IMR-90 (cell line): ENCODE measurements around the gene UBA1. TPM values are rescaled to one million over a fixed set of nuclear protein-coding genes. Genes with fewer than 3 reads are reported as not detected.

ENCODE experiments used
- ATAC-seq: fragments of 200-7000 bp; cut with Tn5 transposase; 2 replicates; pipeline ENCODE4 v1.9.1; 2020; ENCODE audit warnings: low read depth, mild to moderate bottlenecking, moderate library complexity
- BruUV-seq: library from RNA; stranded (reverse); fragments of 400-500 nt; replicated peaks from 2 replicates; lab custom pipeline; 2021; lab: Mats Ljungman, UMichigan
- CTCF ChIA-PET: fragments of 300-600 bp; formaldehyde crosslinking; extraction: SDS; loops from one replicate; lab custom pipeline; 2021; ENCODE audit warnings: antibody characterized with exemption; lab: Yijun Ruan, JAX
- POLR2A ChIA-PET: fragments of 300-600 bp; sonication (Branson Sonifier 250); formaldehyde crosslinking; loops from one replicate; lab custom pipeline; 2022; ENCODE audit warnings: antibody characterized with exemption; ENCODE audit not compliant: unreplicated experiment; lab: Charles Lee
- DNase-seq: peaks from one replicate; pipeline ENCODE4 v3.0.0; 2013
- H2AFZ ChIP-seq: replicated peaks from 2 replicates; pipeline ENCODE3; 2013; ENCODE audit warnings: low read length, mild to moderate bottlenecking; ENCODE audit not compliant: poor library complexity
- H2AK5ac ChIP-seq: 2 replicates; pipeline ENCODE4 v1.6.1; 2013; ENCODE audit warnings: low read depth, low read length, inconsistent platforms
- H2AK9ac ChIP-seq: replicated peaks from 2 replicates; pipeline ENCODE3; 2013; ENCODE audit warnings: mild to moderate bottlenecking, low read depth, low read length, moderate library complexity; ENCODE audit not compliant: poor library complexity
- H2BK120ac ChIP-seq: 2 replicates; pipeline ENCODE4 v1.6.1; 2013; ENCODE audit warnings: low read depth, low read length, inconsistent platforms
- H2BK15ac ChIP-seq: 3 replicates; pipeline ENCODE4 v1.6.1; 2013; ENCODE audit warnings: low read depth, low read length, inconsistent platforms
- H2BK20ac ChIP-seq: 2 replicates; pipeline ENCODE4 v1.6.1; 2013; ENCODE audit warnings: low read depth, mild to moderate bottlenecking, inconsistent platforms, low read length, moderate library complexity
- H2BK5ac ChIP-seq: 2 replicates; pipeline ENCODE4 v1.6.1; 2013; ENCODE audit warnings: mild to moderate bottlenecking, low read depth, low read length, inconsistent platforms; ENCODE audit not compliant: poor library complexity, severe bottlenecking
- H3K14ac ChIP-seq: replicated peaks from 2 replicates; pipeline ENCODE4 v1.6.1; 2013; ENCODE audit warnings: low read depth, low read length, inconsistent platforms
- H3K18ac ChIP-seq: 2 replicates; pipeline ENCODE4 v1.6.1; 2013; ENCODE audit warnings: low read depth, low read length, control low read depth
- H3K23ac ChIP-seq: 2 replicates; pipeline ENCODE4 v1.6.1; 2013; ENCODE audit warnings: low read depth, low read length, inconsistent platforms
- H3K27ac ChIP-seq: 2 replicates; pipeline ENCODE4 v1.5.1; 2013; ENCODE audit warnings: mild to moderate bottlenecking, control low read depth, low read length; ENCODE audit not compliant: insufficient read depth
- H3K27me3 ChIP-seq: 2 replicates; pipeline ENCODE4 v1.6.1; 2013; ENCODE audit warnings: low read length; ENCODE audit not compliant: control insufficient read depth, insufficient read depth
- H3K36me3 ChIP-seq: 2 replicates; pipeline ENCODE4 v1.6.1; 2013; ENCODE audit warnings: low read length, mixed read lengths; ENCODE audit not compliant: control insufficient read depth, insufficient read depth
- H3K4ac ChIP-seq: 2 replicates; pipeline ENCODE4 v1.6.1; 2013; ENCODE audit warnings: low read depth, low read length, inconsistent platforms
- H3K4me1 ChIP-seq: 2 replicates; pipeline ENCODE4 v1.6.1; 2013; ENCODE audit warnings: low read length, mixed read lengths; ENCODE audit not compliant: control insufficient read depth, insufficient read depth
- H3K4me2 ChIP-seq: 2 replicates; pipeline ENCODE4 v1.6.1; 2013; ENCODE audit warnings: low read depth, mild to moderate bottlenecking, control low read depth, low read length, moderate library complexity
- H3K4me3 ChIP-seq: 2 replicates; pipeline ENCODE4 v1.5.1; 2013; ENCODE audit warnings: low read depth, mild to moderate bottlenecking, control low read depth, low read length, moderate library complexity; ENCODE audit not compliant: insufficient read depth
- H3K56ac ChIP-seq: 2 replicates; pipeline ENCODE4 v1.6.1; 2013; ENCODE audit warnings: low read length, inconsistent platforms; ENCODE audit not compliant: insufficient read depth; ENCODE audit errors: extremely low read depth
- H3K79me1 ChIP-seq, 2 experiments: 2 replicates each; pipeline ENCODE4 v1.6.1; 2013; ENCODE audit warnings: low read length in 2 of 2, inconsistent platforms in 1 of 2, low read depth in 1 of 2
- H3K9ac ChIP-seq: 2 replicates; pipeline ENCODE4 v1.6.1; 2013; ENCODE audit warnings: low read depth, low read length, control low read depth
- H3K9me1 ChIP-seq: 2 replicates; pipeline ENCODE4 v1.6.1; 2013; ENCODE audit warnings: low read length, inconsistent platforms; ENCODE audit not compliant: insufficient read depth
- H3K9me3 ChIP-seq: 2 replicates; pipeline ENCODE4 v1.6.1; 2013; ENCODE audit warnings: low read length; ENCODE audit not compliant: control insufficient read depth, insufficient read depth
- H4K20me1 ChIP-seq: 2 replicates; pipeline ENCODE4 v1.6.1; 2013; ENCODE audit warnings: low read length, inconsistent platforms; ENCODE audit not compliant: insufficient read depth
- H4K5ac ChIP-seq: 2 replicates; pipeline ENCODE4 v1.6.1; 2013; ENCODE audit warnings: mild to moderate bottlenecking, low read depth, low read length, control low read depth
- H4K8ac ChIP-seq, 2 experiments: 2 replicates each; pipeline ENCODE4 v1.6.1; 2013; ENCODE audit warnings: low read depth in 2 of 2, low read length in 2 of 2, control low read depth in 1 of 2, inconsistent platforms in 1 of 2
- H4K91ac ChIP-seq: 2 replicates; pipeline ENCODE4 v1.6.1; 2013; ENCODE audit warnings: low read depth, low read length, inconsistent platforms; ENCODE audit not compliant: insufficient read depth
- CEBPB ChIP-seq: IDR thresholded peaks from 2 replicates; pipeline ENCODE4 v1.6.1; 2012; ENCODE audit warnings: low read depth, low read length, improper control_type of control experiment
- CHD1 ChIP-seq: IDR thresholded peaks from 2 replicates; pipeline ENCODE4 v1.6.1; 2012; ENCODE audit warnings: low read depth, low read length, improper control_type of control experiment
- CTCF ChIP-seq: conservative IDR thresholded peaks from 2 replicates; pipeline ENCODE4 v1.5.1; 2012; ENCODE audit warnings: mild to moderate bottlenecking, low read depth, low read length, improper control_type of control experiment
- ELK1 ChIP-seq: fragments of 150-350 bp; IDR thresholded peaks from 2 replicates; pipeline ENCODE4 v1.6.1; 2016; ENCODE audit warnings: low read depth, mild to moderate bottlenecking, low read length, moderate library complexity, borderline replicate concordance
- FOS ChIP-seq: fragments of 150-350 bp; IDR thresholded peaks from 2 replicates; pipeline ENCODE4 v1.6.1; 2016; ENCODE audit warnings: low read depth, low read length
- MAFK ChIP-seq: IDR thresholded peaks from 2 replicates; pipeline ENCODE4 v1.6.1; 2012; ENCODE audit warnings: low read depth, low read length, improper control_type of control experiment
- MXI1 ChIP-seq: IDR thresholded peaks from 2 replicates; pipeline ENCODE4 v1.6.1; 2012; ENCODE audit warnings: low read depth, mild to moderate bottlenecking, low read length, moderate library complexity, borderline replicate concordance
- NFE2L2 ChIP-seq: fragments of 150-350 bp; IDR thresholded peaks from 2 replicates; pipeline ENCODE4 v1.6.1; 2016; ENCODE audit warnings: low read depth, mild to moderate bottlenecking, low read length
- POLR2A ChIP-seq: IDR thresholded peaks from 2 replicates; pipeline ENCODE4 v1.6.1; 2012; ENCODE audit warnings: mild to moderate bottlenecking, low read depth, low read length
- RAD21 ChIP-seq: IDR thresholded peaks from 2 replicates; pipeline ENCODE4 v1.6.1; 2012; ENCODE audit warnings: low read length, improper control_type of control experiment
- RFX5 ChIP-seq: IDR thresholded peaks from 2 replicates; pipeline ENCODE4 v1.8.0; 2012; ENCODE audit warnings: low read depth, mild to moderate bottlenecking, low read length, moderate library complexity
- SMC3 ChIP-seq: fragments of 150-350 bp; IDR thresholded peaks from 2 replicates; pipeline ENCODE4 v1.6.1; 2016; ENCODE audit warnings: low read depth, mild to moderate bottlenecking, antibody characterized with exemption, low read length, moderate library complexity
- USF2 ChIP-seq: fragments of 150-350 bp; IDR thresholded peaks from 2 replicates; pipeline ENCODE4 v1.6.1; 2017; ENCODE audit warnings: mild to moderate bottlenecking, antibody characterized with exemption, low read length, low read depth
- WGBS, 2 experiments: methylation state at CpG; one replicate each; pipeline versions ENCODE4 v1.1.5 to v1.1.7; 2013; ENCODE audit warnings: missing lambda C conversion rate in 2 of 2; ENCODE audit not compliant: insufficient read length in 1 of 2; ENCODE audit errors: extremely low coverage in 2 of 2; 5-methylcytosine and 5-hydroxymethylcytosine counted together
- dilution Hi-C: fragments of 300-500 bp; cut with HindIII; formaldehyde crosslinking; loops from one replicate; pipeline ENCODE4 v1.14.3; 2018; ENCODE audit warnings: low sequenced_read_pairs; ENCODE audit not compliant: unreplicated experiment
- in situ Hi-C: fragments of 300-500 bp; cut with MboI; formaldehyde crosslinking; loops from 3 replicates; pipeline ENCODE4 v1.14.3; 2019; ENCODE audit warnings: low sequenced_read_pairs, inconsistent platforms, mixed read lengths
- intact Hi-C: fragments of 100-400 bp; cut with micrococcal nuclease; formaldehyde crosslinking; loops from 2 replicates; pipeline ENCODE4 v1.10.0; 2022
- polyA plus RNA-seq, 3 experiments: library from polyadenylated mRNA; depleted of rRNA; stranded (reverse); fragments of >200 nt; gene quantifications; 2 replicates each; pipeline ENCODE4 v1.2.3, GENCODE V29; 2012; ENCODE audit warnings: low replicate concordance in 1 of 3
- total RNA-seq: library from RNA; depleted of rRNA; stranded (reverse); fragments of >200 nt; gene quantifications from 2 replicates; pipeline ENCODE4 v1.2.3, GENCODE V29; 2012

UBA1 gene
- total and polyA plus RNA-seq, 2 of the 4 experiments (the other 2 are of a cell fraction) = 299 to 343 TPM

DNA sequence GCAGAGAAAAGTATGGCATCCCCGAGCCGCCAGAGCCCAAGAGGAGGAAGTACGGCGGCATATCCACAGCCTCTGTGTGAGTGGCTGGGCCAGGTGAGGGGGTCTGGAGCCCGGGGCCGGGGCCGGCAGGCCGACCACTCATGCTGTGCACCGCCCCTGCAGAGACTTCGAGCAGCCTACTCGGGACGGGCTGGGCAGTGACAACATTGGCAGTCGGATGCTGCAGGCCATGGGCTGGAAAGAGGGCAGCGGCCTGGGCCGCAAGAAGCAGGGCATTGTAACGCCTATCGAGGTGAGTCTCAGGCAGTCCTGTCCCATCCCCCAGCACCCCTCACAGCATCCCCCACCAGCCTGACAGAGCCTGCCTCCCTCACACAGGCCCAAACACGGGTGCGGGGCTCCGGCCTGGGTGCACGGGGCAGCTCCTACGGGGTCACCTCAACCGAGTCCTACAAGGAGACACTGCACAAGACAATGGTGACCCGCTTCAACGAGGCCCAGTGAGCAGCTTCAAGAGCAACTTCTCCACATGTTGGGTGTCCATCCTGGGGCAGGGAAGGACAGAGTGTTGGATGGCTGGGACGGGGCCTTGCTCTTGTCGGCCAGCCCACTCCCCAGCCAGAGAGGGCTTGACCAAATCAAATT, 7.4 kb upstream of the UBA1 start:
- H3K23ac ChIP-seq = no peak overlapping the region
- H3K4me1 ChIP-seq = no peaks in the 10 kb centered on the region
- peaks cover 2 to 3% of the 10 kb centered on the region in 2 experiments for H3K79me1 ChIP-seq
- H4K8ac ChIP-seq = no peak overlapping the region
- no peak overlapping the region for H3K9ac ChIP-seq
- ATAC-seq (no peak), DNase-seq (no peak)
- H2BK120ac ChIP-seq = no peak overlapping the region
- H3K14ac ChIP-seq = no peak overlapping the region
- in situ Hi-C loops = no loop called here
- BruUV-seq = no TSS peak
- no peaks in the 10 kb centered on the region; the same call in 1 of the 2 replicates for H4K20me1 ChIP-seq
- H2AFZ ChIP-seq = no peak overlapping the region
- ChIA-PET POLR2A (no interaction called here), CTCF (no interaction called here)
- H2BK20ac ChIP-seq = no peak overlapping the region
- no peak overlapping the region for H4K5ac ChIP-seq
- no peak overlapping the region for H2AK5ac ChIP-seq
- H3K56ac ChIP-seq = no peak overlapping the region
- H3K27ac ChIP-seq = no peak overlapping the region
- H3K9me3 ChIP-seq = no peaks in the 10 kb centered on the region
- H4K91ac ChIP-seq = no peak overlapping the region
- dilution Hi-C loops = no loop called here
- H3K27me3 ChIP-seq = peaks cover 2% of the 10 kb centered on the region; the same call in 1 of the 2 replicates
- intact Hi-C loops = no loop called here
- no peak overlapping the region for H2BK15ac ChIP-seq
- H3K4me2 ChIP-seq = no peak overlapping the region
- no peak overlapping the region for H2AK9ac ChIP-seq
- H3K18ac ChIP-seq = no peak overlapping the region
- WGBS, 2 experiments = 80% methylated on average over 5 of the region's 27 CpGs; no CpG with 5 or more reads in 1 of the 2 experiments
- no peak overlapping the region for H3K4me3 ChIP-seq
- TF ChIP-seq RFX5 = no peak
- no peak for TF ChIP-seq MAFK
- TF ChIP-seq SMC3 = no peak
- no peak for TF ChIP-seq ELK1
- no peak for TF ChIP-seq CTCF
- no peak for TF ChIP-seq RAD21
- TF ChIP-seq CEBPB = no peak
- TF ChIP-seq POLR2A = no peak
- no peak for TF ChIP-seq CHD1
- TF ChIP-seq FOS = no peak
- no peak for TF ChIP-seq USF2
- no peak for TF ChIP-seq NFE2L2
- no peak for TF ChIP-seq MXI1
- H2BK5ac ChIP-seq = no peak overlapping the region
- H3K36me3 ChIP-seq = peaks cover 19% of the 10 kb centered on the region
- no peaks in the 10 kb centered on the region for H3K9me1 ChIP-seq
- no peak overlapping the region for H3K4ac ChIP-seq
